Thyroid gland (tissue), 4 donors: ENCODE results near the gene SPG7. TPM values are rescaled to one million over a fixed set of nuclear protein-coding genes. Genes with fewer than 3 reads are reported as not detected.

Experiments
- DNase-seq, 2 donors: peaks; one replicate each; pipeline ENCODE4 v3.0.0-alpha.2; 2019
- H3K27ac ChIP-seq, 3 donors: fragments of 200-600 bp; sonication (generic); 1 replicate in 2 of 3; 2 replicates in 1 of 3; pipeline ENCODE4 v1.5.1; 2016 to 2019; ENCODE audit warnings: mild to moderate bottlenecking in 1 of 3, moderate library complexity in 1 of 3
- H3K27me3 ChIP-seq: fragments of 200-600 bp; sonication (generic); one replicate; pipeline ENCODE4 v1.5.1; 2019
- H3K36me3 ChIP-seq, 2 donors: fragments of 200-600 bp; sonication (generic); one replicate each; pipeline ENCODE4 v1.5.1; 2016 to 2019
- H3K4me1 ChIP-seq, 2 donors: fragments of 200-600 bp; sonication (generic); one replicate each; pipeline ENCODE4 v1.5.1; 2017 to 2019
- H3K4me3 ChIP-seq, 3 donors: fragments of 200-600 bp; sonication (generic); replicated peaks in 1 of 3; 1 replicate in 2 of 3; 2 replicates in 1 of 3; pipeline ENCODE4 v1.5.1; 2016; ENCODE audit warnings: mild to moderate bottlenecking in 1 of 3
- H3K9me3 ChIP-seq: fragments of 200-600 bp; sonication (generic); one replicate; pipeline ENCODE4 v1.5.1; 2017
- CTCF ChIP-seq, 6 experiments: fragments of 200-600 bp in 3 of 6; fragments of 450-650 bp in 3 of 6; sonication (generic) in 3 of 6; IDR thresholded peaks; one replicate each; pipeline ENCODE4 v1.5.1; 2016 to 2019; ENCODE audit warnings: antibody characterized with exemption in 6 of 6, mild to moderate bottlenecking in 2 of 6, inconsistent platforms in 1 of 6, moderate library complexity in 1 of 6
- POLR2A ChIP-seq, 2 donors: fragments of 450-650 bp; IDR thresholded peaks; one replicate each; pipeline ENCODE4 v1.6.1; 2017; ENCODE audit warnings: antibody characterized with exemption in 2 of 2, mild to moderate bottlenecking in 2 of 2, moderate library complexity in 1 of 2
- WGBS, 2 donors: methylation state at CpG; one replicate each; pipeline ENCODE4 v1.1.5; 2017; 5-methylcytosine and 5-hydroxymethylcytosine counted together
- intact Hi-C: fragments of 100-400 bp; cut with DNase I; formaldehyde crosslinking; loops from one replicate; pipeline ENCODE4 v1.15.1; 2023
- total RNA-seq, 4 donors: library from RNA; depleted of rRNA; stranded (reverse); fragments of >200 nt; gene quantifications; one replicate each; pipeline ENCODE4 v1.2.3, GENCODE V29; 2016

SPG7 gene
- total RNA-seq, 4 donors from 2014 or later = 218 to 392 (median 285) TPM

DNA sequence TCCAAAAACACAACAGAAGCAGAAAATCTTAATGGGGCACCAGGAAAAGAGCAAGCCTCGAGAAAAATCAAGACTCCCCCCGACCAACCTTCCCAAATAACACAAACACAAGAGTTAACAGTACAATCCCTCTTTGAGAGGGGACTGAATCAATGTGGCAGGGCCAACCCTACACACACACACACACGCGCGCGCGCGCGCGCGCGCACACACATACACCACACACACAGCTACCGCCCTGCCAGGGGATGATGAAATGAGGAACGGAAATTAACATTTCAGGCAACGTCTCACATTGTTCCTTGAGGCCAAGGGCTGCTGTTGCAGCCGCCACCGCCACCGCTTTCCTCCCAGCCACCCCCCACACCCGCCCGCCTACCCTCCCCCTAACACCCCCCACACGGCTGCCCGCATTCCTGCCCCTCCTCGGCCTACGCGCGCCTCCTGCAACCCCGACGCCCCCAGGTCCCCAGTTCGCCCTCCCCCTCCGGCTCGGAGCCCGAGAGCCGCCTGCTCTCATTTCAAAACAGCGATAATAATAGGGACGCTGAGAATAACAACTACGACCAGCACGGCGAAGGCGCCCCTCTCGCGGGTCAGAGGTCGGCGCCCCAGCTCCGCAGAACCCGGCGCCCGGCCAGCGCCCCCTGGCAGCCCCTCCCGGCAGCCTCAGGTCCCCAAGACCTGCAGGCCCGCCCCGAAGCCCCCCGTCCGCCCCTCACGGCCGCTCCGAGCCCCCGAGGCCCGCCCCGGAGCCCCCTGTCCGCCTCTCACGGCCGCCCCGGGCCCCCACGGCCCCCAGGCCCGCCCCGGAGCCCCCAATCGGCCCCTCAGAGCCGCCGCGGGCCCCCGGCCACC, 18.9 kb upstream of the SPG7 start:
- Histone ChIP-seq H3K27me3 (no peaks in the 10 kb centered on the region), H3K4me1 (peaks cover 28 to 34% of the 10 kb centered on the region in 2 donors)
- intact Hi-C loops = no loop called here

DNA sequence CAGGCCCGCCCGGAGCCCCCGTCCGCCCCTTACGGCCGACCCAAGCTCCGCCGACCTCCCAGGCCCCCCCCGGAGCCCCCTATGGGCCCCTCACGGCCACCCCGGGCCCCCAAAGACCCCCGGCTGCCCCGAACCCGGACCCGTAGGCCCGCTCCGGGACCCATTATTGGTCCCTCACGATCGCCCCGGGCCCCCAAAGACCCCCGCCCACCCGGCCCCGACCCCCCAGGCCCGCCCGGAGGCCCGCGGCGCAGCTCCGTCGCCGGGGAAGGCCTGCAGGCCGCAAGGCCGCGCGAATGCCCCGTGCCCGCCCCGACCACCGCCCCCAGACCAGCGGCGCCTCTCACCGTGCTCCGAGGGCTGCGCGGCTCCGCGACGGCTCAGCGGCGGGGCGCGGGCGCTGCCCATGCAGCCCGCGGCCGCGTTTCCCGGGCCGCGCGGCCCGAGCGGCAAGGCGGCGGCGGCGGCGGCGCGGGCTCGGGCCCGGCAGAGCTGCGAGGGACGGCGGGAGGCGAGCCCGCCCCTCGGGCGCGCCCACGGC, 18.2 kb upstream of the SPG7 start:
- Histone ChIP-seq H3K9me3 (no peaks in the 10 kb centered on the region), H3K4me3 (peak overlapping the region in 2 of 3 donors; percentile 49 to 81), H3K27me3 (no peaks in the 10 kb centered on the region), H3K4me1 (peaks cover 28 to 34% of the 10 kb centered on the region in 2 donors), H3K36me3 (no peaks in the 10 kb centered on the region), H3K27ac (peak overlapping the region; percentile 90 to 96 (median 92))
- TF ChIP-seq POLR2A (IDR thresholded peaks at IDR 0.05) = no peak
- WGBS, 2 donors = no CpG with 5 or more reads among the region's 81 CpGs
- intact Hi-C loops = loop anchor here (5.0 kb wide), 1 partner anchor 163 kb away; no protein-coding TSS in a partner anchor
- no peak for DNase-seq

More for the DNA sequence above, 18.9 kb upstream of the SPG7 start:
- Histone ChIP-seq H3K27ac (peak overlapping the region; percentile 90 to 96 (median 92)), H3K36me3 (no peaks in the 10 kb centered on the region), H3K9me3 (no peaks in the 10 kb centered on the region), H3K4me3 (peak overlapping the region in 2 of 3 donors; percentile 49 to 81)
- TF ChIP-seq CTCF (IDR thresholded peaks at IDR 0.05) (peak in 5 of 6 experiments; percentile 20 to 46 (median 23)), POLR2A (IDR thresholded peaks at IDR 0.05) (peak in 1 of 2 donors; percentile 18)
- WGBS, 2 donors = 0% methylated on average over 20 to 28 of the region's 71 CpGs
- peak; percentile 81 to 84 for DNase-seq

GRCh38 chr16:89490439-89491237, 17.6 kb upstream of the SPG7 start, which contains the start of gene ANKRD11:
TSS of gene ANKRD11 (minus strand) at chr16:89490561. CDS start at chr16:89317019, 173,542 bp downstream.
- Histone ChIP-seq H3K9me3 (no peaks in the 10 kb centered on the region), H3K27me3 (no peaks in the 10 kb centered on the region), H3K4me1 (peaks cover 28 to 32% of the 10 kb centered on the region in 2 donors), H3K36me3 (no peaks in the 10 kb centered on the region), H3K4me3 (peak within 1 kb of the TSS; percentile 49 to 87 (median 81)), H3K27ac (peak within 1 kb of the TSS; percentile 90 to 96 (median 92))
- intact Hi-C loops = loop anchor here (5.0 kb wide), 1 partner anchor 163 kb away; no protein-coding TSS in a partner anchor
- TF ChIP-seq POLR2A (IDR thresholded peaks at IDR 0.05) (peak; percentile 52 to 92), CTCF (IDR thresholded peaks at IDR 0.05) (no peak)
- peak; percentile 99 to 100 for DNase-seq
- 0 to 1% methylated on average over 13 to 14 of the region's 96 CpGs for WGBS, 2 donors

DNA sequence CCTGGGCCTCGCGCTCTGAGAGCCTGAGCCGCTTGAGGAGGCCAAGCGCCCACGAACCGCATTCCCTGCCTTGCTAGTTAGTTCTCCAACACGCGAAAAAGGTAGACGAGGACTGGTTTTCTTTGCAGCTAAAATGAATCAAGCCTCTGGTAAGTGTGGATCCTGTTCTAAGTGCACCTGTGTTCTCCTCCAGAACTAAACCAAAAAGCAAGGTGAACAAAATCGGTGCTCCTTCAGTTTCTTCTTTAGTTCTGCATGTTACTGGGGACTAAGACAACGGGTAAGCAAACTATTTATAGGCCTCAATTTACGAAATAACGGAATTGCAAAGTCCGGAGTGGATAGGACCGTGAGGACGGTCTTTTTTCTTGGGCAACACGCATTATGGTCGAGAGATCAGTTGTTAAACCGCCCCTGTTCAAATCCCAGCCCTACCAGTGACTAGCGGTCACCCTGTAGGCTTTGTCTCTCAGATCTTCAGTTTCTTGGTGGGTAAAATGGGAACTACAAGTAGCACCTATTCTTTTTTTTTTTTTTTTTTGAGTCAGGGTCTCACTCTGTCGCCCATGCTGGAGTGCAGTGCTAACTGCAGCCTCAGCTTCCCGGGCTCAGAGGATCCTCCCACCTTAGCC, 16.8 kb upstream of the SPG7 start:
- H3K27ac ChIP-seq = peak overlapping the region; percentile 67 to 90 (median 72)
- DNase-seq = no peak
- peaks cover 23 to 25% of the 10 kb centered on the region in 2 donors for H3K4me1 ChIP-seq
- WGBS, 2 donors = 4 to 6% methylated on average over 16 to 22 of the region's 22 CpGs
- H3K36me3 ChIP-seq = no peaks in the 10 kb centered on the region
- intact Hi-C loops = loop anchor here (5.0 kb wide), 1 partner anchor 164 kb away; no protein-coding TSS in a partner anchor
- H3K4me3 ChIP-seq = peak overlapping the region; percentile 40 to 87 (median 81)
- H3K27me3 ChIP-seq = no peaks in the 10 kb centered on the region
- TF ChIP-seq POLR2A (IDR thresholded peaks at IDR 0.05) = no peak
- peak in 1 of 6 experiments; percentile 26 for TF ChIP-seq CTCF (IDR thresholded peaks at IDR 0.05)
- H3K9me3 ChIP-seq = no peaks in the 10 kb centered on the region
